ENCODE results near the gene SCFD2.

The SCFD2 gene

DNA sequence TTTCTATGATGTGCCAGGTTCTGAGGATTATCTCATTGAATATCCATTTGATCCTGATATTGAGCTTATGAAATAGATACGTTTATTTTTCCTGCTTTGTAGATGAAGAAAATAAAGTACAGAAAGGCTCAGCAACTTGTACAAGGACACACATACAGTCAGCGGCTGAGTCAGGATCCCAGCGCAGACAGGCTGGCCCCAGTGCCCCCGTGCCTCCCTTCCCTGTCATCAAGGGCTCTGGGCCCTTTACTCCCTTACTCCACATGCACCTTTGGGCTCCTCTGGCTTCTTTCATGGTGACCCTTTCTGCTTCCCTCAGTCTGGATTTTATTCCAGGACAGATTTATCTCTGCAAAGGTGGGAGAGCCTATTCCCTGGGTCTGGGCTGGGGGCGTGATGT lies 490.9 kb downstream of the SCFD2 start:
- H3K9ac ChIP-seq (ENCODE audit: low read length) = no peak overlapping the region
- no peaks in the 10 kb centered on the region for H3K27me3 ChIP-seq (ENCODE audit: insufficient read depth, low read length)
- H3K9me2 ChIP-seq (ENCODE audit: low read depth, low read length) = no peaks in the 10 kb centered on the region
- no peak overlapping the region for H3K4me2 ChIP-seq (ENCODE audit: low read length)
- no peaks in the 10 kb centered on the region for H3K4me1 ChIP-seq (ENCODE audit: insufficient read depth, low read length, severe bottlenecking)
- TF ChIP-seq, protein P1, sequence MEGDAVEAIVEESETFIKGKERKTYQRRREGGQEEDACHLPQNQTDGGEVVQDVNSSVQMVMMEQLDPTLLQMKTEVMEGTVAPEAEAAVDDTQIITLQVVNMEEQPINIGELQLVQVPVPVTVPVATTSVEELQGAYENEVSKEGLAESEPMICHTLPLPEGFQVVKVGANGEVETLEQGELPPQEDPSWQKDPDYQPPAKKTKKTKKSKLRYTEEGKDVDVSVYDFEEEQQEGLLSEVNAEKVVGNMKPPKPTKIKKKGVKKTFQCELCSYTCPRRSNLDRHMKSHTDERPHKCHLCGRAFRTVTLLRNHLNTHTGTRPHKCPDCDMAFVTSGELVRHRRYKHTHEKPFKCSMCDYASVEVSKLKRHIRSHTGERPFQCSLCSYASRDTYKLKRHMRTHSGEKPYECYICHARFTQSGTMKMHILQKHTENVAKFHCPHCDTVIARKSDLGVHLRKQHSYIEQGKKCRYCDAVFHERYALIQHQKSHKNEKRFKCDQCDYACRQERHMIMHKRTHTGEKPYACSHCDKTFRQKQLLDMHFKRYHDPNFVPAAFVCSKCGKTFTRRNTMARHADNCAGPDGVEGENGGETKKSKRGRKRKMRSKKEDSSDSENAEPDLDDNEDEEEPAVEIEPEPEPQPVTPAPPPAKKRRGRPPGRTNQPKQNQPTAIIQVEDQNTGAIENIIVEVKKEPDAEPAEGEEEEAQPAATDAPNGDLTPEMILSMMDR (IDR thresholded peaks at IDR 0.05; ENCODE audit: low read length) = no peak
- TF ChIP-seq EZH2 (IDR thresholded peaks at IDR 0.05; ENCODE audit: borderline replicate concordance, low read length) = no peak
- H3K27ac ChIP-seq (ENCODE audit: low read depth, low read length, poor library complexity, severe bottlenecking) = no peak overlapping the region
- no peaks in the 10 kb centered on the region for H3K79me2 ChIP-seq (ENCODE audit: insufficient read depth, low read length)
- no peak overlapping the region for H3K4me3 ChIP-seq (ENCODE audit: low read depth, low read length, poor library complexity, severe bottlenecking)
- H3F3A ChIP-seq (ENCODE audit: insufficient read depth, low read length) = no peaks in the 10 kb centered on the region
- no peaks in the 10 kb centered on the region for H3K9me3 ChIP-seq (ENCODE audit: low read length)
- H3K36me3 ChIP-seq (ENCODE audit: insufficient read depth, low read length) = no peaks in the 10 kb centered on the region
- H2AFZ ChIP-seq (ENCODE audit: low read length) = no peak overlapping the region
- H4K20me1 ChIP-seq (ENCODE audit: insufficient read depth, low read length) = no peaks in the 10 kb centered on the region

- no peaks in the 10 kb centered on the region for H3K27me3 ChIP-seq (ENCODE audit: insufficient read depth, low read length)
- no peaks in the 10 kb centered on the region for H3K4me1 ChIP-seq (ENCODE audit: insufficient read depth, low read length, severe bottlenecking)
- H3K9me3 ChIP-seq (ENCODE audit: low read length) = no peaks in the 10 kb centered on the region
- H3K9ac ChIP-seq (ENCODE audit: low read length) = no peak overlapping the region
- H3K9me2 ChIP-seq (ENCODE audit: low read depth, low read length) = no peaks in the 10 kb centered on the region
- TF ChIP-seq, protein P1 (IDR thresholded peaks at IDR 0.05; ENCODE audit: low read length) = no peak
- TF ChIP-seq EZH2 (IDR thresholded peaks at IDR 0.05; ENCODE audit: borderline replicate concordance, low read length) = no peak
- H3K27ac ChIP-seq (ENCODE audit: low read depth, low read length, poor library complexity, severe bottlenecking) = no peak overlapping the region
- H3F3A ChIP-seq (ENCODE audit: insufficient read depth, low read length) = no peaks in the 10 kb centered on the region
- no peaks in the 10 kb centered on the region for H3K79me2 ChIP-seq (ENCODE audit: insufficient read depth, low read length)
- H3K36me3 ChIP-seq (ENCODE audit: insufficient read depth, low read length) = no peaks in the 10 kb centered on the region
- no peak overlapping the region for H3K4me2 ChIP-seq (ENCODE audit: low read length)
- H2AFZ ChIP-seq (ENCODE audit: low read length) = no peak overlapping the region
- no peak overlapping the region for H3K4me3 ChIP-seq (ENCODE audit: low read depth, low read length, poor library complexity, severe bottlenecking)
- H4K20me1 ChIP-seq (ENCODE audit: insufficient read depth, low read length) = no peaks in the 10 kb centered on the region
Measured at GRCh38 chr4:52873861-52874343, 492.0 kb downstream of the SCFD2 start.

- TF ChIP-seq, protein P1 (IDR thresholded peaks at IDR 0.05; ENCODE audit: low read length) = no peak
- TF ChIP-seq EZH2 (IDR thresholded peaks at IDR 0.05; ENCODE audit: borderline replicate concordance, low read length) = no peak
- H3K9ac ChIP-seq (ENCODE audit: low read length) = no peak overlapping the region
Measured at GRCh38 chr4:52873191-52873590, 492.7 kb downstream of the SCFD2 start.

More at GRCh38 chr4:52873191-52873590, 492.7 kb downstream of the SCFD2 start:
- H3K27ac ChIP-seq (ENCODE audit: low read depth, low read length, poor library complexity, severe bottlenecking) = no peak overlapping the region
- H2AFZ ChIP-seq (ENCODE audit: low read length) = no peak overlapping the region
- no peak overlapping the region for H3K4me3 ChIP-seq (ENCODE audit: low read depth, low read length, poor library complexity, severe bottlenecking)
- H3K9me2 ChIP-seq (ENCODE audit: low read depth, low read length) = no peaks in the 10 kb centered on the region
- H3K4me1 ChIP-seq (ENCODE audit: insufficient read depth, low read length, severe bottlenecking) = no peaks in the 10 kb centered on the region
- H3K36me3 ChIP-seq (ENCODE audit: insufficient read depth, low read length) = no peaks in the 10 kb centered on the region
- no peaks in the 10 kb centered on the region for H3K9me3 ChIP-seq (ENCODE audit: low read length)
- no peaks in the 10 kb centered on the region for H4K20me1 ChIP-seq (ENCODE audit: insufficient read depth, low read length)
- no peak overlapping the region for H3K4me2 ChIP-seq (ENCODE audit: low read length)
- H3F3A ChIP-seq (ENCODE audit: insufficient read depth, low read length) = no peaks in the 10 kb centered on the region
- H3K27me3 ChIP-seq (ENCODE audit: insufficient read depth, low read length) = no peaks in the 10 kb centered on the region
- H3K79me2 ChIP-seq (ENCODE audit: insufficient read depth, low read length) = no peaks in the 10 kb centered on the region
